ENCODE results near the gene CDIP1.

Gene CDIP1

GRCh38 chr16:4529085-4530060 is 9.2 kb downstream of the CDIP1 start:
- peak; percentile 39 for TF ChIP-seq CTCF (IDR thresholded peaks at IDR 0.05; ENCODE audit: low read length)
- no peak for TF ChIP-seq EZH2phosphoT487 (IDR thresholded peaks at IDR 0.05; ENCODE audit: low read length)
- Histone ChIP-seq H3K36me3 (replicated peaks; ENCODE audit: insufficient read depth, low read length) (no peaks in the 10 kb centered on the region), H3F3A (ENCODE audit: insufficient read depth, low read length) (peaks cover 13% of the 10 kb centered on the region; the same call in 1 of the 2 replicates), H3K9ac (ENCODE audit: low read length) (peak overlapping the region; percentile 19; the same call in 1 of the 2 replicates), H3K27ac (ENCODE audit: low read length) (peak overlapping the region; percentile 78), H3K79me2 (ENCODE audit: low read length) (peaks cover 69% of the 10 kb centered on the region), H3K9me2 (replicated peaks; ENCODE audit: insufficient read depth, low read length) (no peaks in the 10 kb centered on the region), H3K9me3 (replicated peaks; ENCODE audit: insufficient read depth, low read length) (no peaks in the 10 kb centered on the region), H2AFZ (ENCODE audit: low read length) (peak overlapping the region; percentile 34), H3K4me3 (ENCODE audit: low read length) (0 out of 2 replicates have a peak overlapping the region, but pooled peaks have one; percentile 1), H3K4me1 (ENCODE audit: low read length) (peaks cover 15% of the 10 kb centered on the region), H3K27me3 (replicated peaks; ENCODE audit: insufficient read depth, low read length) (no peaks in the 10 kb centered on the region), H3K4me2 (ENCODE audit: low read depth, low read length) (peak overlapping the region; percentile 50), H4K20me1 (ENCODE audit: insufficient read depth, low read length) (no peaks in the 10 kb centered on the region)
- DNase-seq, result peak; percentile 76

- no peaks in the 10 kb centered on the region for H3K27me3 ChIP-seq (replicated peaks; ENCODE audit: insufficient read depth, low read length)
- H3K4me2 ChIP-seq (ENCODE audit: low read depth, low read length), result no peak overlapping the region
- peaks cover 15% of the 10 kb centered on the region for H3K4me1 ChIP-seq (ENCODE audit: low read length)
- H3K79me2 ChIP-seq (ENCODE audit: low read length), result peaks cover 71% of the 10 kb centered on the region
- no peaks in the 10 kb centered on the region for H3K9me3 ChIP-seq (replicated peaks; ENCODE audit: insufficient read depth, low read length)
- H3K4me3 ChIP-seq (ENCODE audit: low read length), result no peak overlapping the region
- H2AFZ ChIP-seq (ENCODE audit: low read length), result no peak overlapping the region
- no peaks in the 10 kb centered on the region for H3K36me3 ChIP-seq (replicated peaks; ENCODE audit: insufficient read depth, low read length)
- H3F3A ChIP-seq (ENCODE audit: insufficient read depth, low read length), result peaks cover 13% of the 10 kb centered on the region; the same call in 1 of the 2 replicates
- TF ChIP-seq CTCF (IDR thresholded peaks at IDR 0.05; ENCODE audit: low read length) (no peak), EZH2phosphoT487 (IDR thresholded peaks at IDR 0.05; ENCODE audit: low read length) (no peak), EZH2 (optimal IDR thresholded peaks at IDR 0.05; ENCODE audit: low read depth, low read length) (no peak)
- DNase-seq, result no peak
- H3K27ac ChIP-seq (ENCODE audit: low read length), result no peak overlapping the region
- H3K9ac ChIP-seq (ENCODE audit: low read length), result no peak overlapping the region
- no peaks in the 10 kb centered on the region for H4K20me1 ChIP-seq (ENCODE audit: insufficient read depth, low read length)
- no peaks in the 10 kb centered on the region for H3K9me2 ChIP-seq (replicated peaks; ENCODE audit: insufficient read depth, low read length)
These were observed 12.8 kb downstream of the CDIP1 start for GRCh38 chr16:4525634-4526277.

GRCh38 chr16:4525069-4525468 is 13.5 kb downstream of the CDIP1 start:
- Histone ChIP-seq H2AFZ (ENCODE audit: low read length) (no peak overlapping the region), H3K4me2 (ENCODE audit: low read depth, low read length) (no peak overlapping the region), H3K27ac (ENCODE audit: low read length) (no peak overlapping the region), H4K20me1 (ENCODE audit: insufficient read depth, low read length) (no peaks in the 10 kb centered on the region), H3K36me3 (replicated peaks; ENCODE audit: insufficient read depth, low read length) (no peaks in the 10 kb centered on the region), H3K27me3 (replicated peaks; ENCODE audit: insufficient read depth, low read length) (no peaks in the 10 kb centered on the region), H3K4me1 (ENCODE audit: low read length) (peaks cover 14% of the 10 kb centered on the region), H3K9me2 (replicated peaks; ENCODE audit: insufficient read depth, low read length) (no peaks in the 10 kb centered on the region), H3K9me3 (replicated peaks; ENCODE audit: insufficient read depth, low read length) (no peaks in the 10 kb centered on the region), H3K9ac (ENCODE audit: low read length) (no peak overlapping the region), H3K4me3 (ENCODE audit: low read length) (no peak overlapping the region), H3K79me2 (ENCODE audit: low read length) (peaks cover 76% of the 10 kb centered on the region), H3F3A (ENCODE audit: insufficient read depth, low read length) (peaks cover 11% of the 10 kb centered on the region; the same call in 1 of the 2 replicates)
- no peak for DNase-seq
- no peak for TF ChIP-seq EZH2phosphoT487 (IDR thresholded peaks at IDR 0.05; ENCODE audit: low read length)
- TF ChIP-seq CTCF (IDR thresholded peaks at IDR 0.05; ENCODE audit: low read length), result no peak
- no peak for TF ChIP-seq EZH2 (optimal IDR thresholded peaks at IDR 0.05; ENCODE audit: low read depth, low read length)

Data from MM.1S (cell line).